ENCODE measurements around the gene TRIM17. TPM values are rescaled to one million over a fixed set of nuclear protein-coding genes. Genes with fewer than 3 reads are reported as not detected.

Gene TRIM17
- total RNA-seq, 1 donor from 2014 or later, result 6.1 TPM

DNA sequence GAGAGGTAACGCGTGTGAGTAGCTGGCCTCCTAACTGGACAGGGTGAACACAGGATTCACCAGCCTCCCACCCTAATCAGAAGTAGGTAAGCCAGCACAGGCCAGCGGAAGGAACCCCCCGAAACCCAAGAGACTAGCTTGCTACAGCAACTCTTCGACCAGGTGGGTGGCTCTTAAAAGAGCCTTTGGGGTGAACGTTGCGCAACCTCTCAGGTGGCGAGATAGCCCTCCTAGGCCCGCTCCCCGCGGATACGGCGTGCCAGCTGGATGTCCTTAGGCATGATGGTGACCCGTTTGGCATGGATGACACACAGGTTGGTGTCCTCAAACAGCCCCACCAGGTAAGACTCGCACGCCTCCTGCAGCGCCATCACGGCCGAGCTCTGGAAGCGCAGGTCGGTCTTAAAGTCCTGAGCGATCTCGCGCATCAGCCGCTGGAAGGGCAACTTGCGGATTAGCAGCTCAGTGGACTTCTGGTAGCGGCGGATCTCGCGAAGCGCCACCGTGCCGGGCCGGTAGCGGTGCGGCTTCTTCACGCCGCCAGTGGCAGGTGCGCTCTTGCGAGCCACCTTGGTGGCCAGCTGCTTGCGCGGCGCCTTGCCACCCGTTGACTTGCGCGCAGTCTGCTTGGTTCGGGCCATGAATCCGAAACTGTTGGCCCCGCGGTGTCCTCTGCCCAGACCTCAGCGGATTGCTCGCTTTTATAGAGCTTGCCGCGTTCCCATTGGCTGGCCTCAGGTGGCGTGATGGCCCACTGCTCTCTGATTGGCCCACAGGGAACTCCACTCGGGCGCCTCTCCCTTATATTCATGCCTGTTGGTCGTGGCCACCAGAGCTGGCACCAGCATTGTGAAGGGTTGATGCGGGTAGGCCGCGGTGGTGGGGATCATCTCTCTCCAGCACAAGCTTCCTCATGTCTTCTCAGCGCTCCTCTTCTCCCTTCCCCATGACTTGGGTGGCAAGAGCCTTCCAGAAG lies 8.3 kb upstream of the TRIM17 start:
- no peak for DNase-seq (ENCODE audit: low read depth)
- TF ChIP-seq, protein P1, sequence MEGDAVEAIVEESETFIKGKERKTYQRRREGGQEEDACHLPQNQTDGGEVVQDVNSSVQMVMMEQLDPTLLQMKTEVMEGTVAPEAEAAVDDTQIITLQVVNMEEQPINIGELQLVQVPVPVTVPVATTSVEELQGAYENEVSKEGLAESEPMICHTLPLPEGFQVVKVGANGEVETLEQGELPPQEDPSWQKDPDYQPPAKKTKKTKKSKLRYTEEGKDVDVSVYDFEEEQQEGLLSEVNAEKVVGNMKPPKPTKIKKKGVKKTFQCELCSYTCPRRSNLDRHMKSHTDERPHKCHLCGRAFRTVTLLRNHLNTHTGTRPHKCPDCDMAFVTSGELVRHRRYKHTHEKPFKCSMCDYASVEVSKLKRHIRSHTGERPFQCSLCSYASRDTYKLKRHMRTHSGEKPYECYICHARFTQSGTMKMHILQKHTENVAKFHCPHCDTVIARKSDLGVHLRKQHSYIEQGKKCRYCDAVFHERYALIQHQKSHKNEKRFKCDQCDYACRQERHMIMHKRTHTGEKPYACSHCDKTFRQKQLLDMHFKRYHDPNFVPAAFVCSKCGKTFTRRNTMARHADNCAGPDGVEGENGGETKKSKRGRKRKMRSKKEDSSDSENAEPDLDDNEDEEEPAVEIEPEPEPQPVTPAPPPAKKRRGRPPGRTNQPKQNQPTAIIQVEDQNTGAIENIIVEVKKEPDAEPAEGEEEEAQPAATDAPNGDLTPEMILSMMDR (IDR thresholded peaks at IDR 0.05; ENCODE audit: insufficient read depth, low read length, poor library complexity, severe bottlenecking), result no peak
- Histone ChIP-seq H3K36me3 (ENCODE audit: control insufficient read depth, insufficient read depth, low read length) (no peaks in the 10 kb centered on the region), H3K4me3 (ENCODE audit: low read depth, low read length) (no peak overlapping the region), H3K27me3 (ENCODE audit: control insufficient read depth, insufficient read depth, low read length) (peaks cover 2% of the 10 kb centered on the region)

DNA sequence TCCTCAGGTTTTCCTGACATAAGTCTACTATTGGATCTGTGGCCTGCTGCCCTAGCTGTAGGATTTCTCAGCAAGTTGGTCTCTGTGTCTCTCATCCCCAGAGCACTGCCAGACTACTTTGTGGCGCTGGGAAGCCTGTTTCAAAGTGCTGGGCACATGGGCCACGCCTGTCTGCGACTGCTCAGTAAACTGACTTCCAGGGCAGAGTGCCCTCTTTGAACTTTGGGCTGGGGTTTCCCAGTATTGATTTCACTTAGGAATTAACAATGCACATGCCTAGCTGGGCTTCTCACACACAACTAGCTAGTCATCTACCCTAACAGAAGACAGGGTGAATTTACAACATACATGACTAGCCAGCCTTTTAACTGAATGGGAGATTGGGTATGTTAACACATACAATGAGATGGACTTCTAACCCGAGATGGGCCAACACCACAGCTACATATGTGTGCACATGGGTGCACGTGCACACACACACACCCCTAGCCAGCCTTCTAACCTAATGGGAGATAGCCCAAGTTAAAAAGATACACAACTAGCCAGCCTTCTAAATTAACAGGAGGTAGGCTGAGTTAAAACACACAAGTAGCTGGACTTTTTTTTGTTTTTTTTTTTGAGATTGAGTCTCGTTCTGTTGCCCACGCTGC lies 6.9 kb upstream of the TRIM17 start:
- no peak for DNase-seq (ENCODE audit: low read depth)
- Histone ChIP-seq H3K4me3 (ENCODE audit: low read depth, low read length) (no peak overlapping the region), H3K27me3 (ENCODE audit: control insufficient read depth, insufficient read depth, low read length) (no peaks in the 10 kb centered on the region), H3K36me3 (ENCODE audit: control insufficient read depth, insufficient read depth, low read length) (no peaks in the 10 kb centered on the region)
- TF ChIP-seq, protein P1 (IDR thresholded peaks at IDR 0.05; ENCODE audit: insufficient read depth, low read length, poor library complexity, severe bottlenecking), result no peak

DNA sequence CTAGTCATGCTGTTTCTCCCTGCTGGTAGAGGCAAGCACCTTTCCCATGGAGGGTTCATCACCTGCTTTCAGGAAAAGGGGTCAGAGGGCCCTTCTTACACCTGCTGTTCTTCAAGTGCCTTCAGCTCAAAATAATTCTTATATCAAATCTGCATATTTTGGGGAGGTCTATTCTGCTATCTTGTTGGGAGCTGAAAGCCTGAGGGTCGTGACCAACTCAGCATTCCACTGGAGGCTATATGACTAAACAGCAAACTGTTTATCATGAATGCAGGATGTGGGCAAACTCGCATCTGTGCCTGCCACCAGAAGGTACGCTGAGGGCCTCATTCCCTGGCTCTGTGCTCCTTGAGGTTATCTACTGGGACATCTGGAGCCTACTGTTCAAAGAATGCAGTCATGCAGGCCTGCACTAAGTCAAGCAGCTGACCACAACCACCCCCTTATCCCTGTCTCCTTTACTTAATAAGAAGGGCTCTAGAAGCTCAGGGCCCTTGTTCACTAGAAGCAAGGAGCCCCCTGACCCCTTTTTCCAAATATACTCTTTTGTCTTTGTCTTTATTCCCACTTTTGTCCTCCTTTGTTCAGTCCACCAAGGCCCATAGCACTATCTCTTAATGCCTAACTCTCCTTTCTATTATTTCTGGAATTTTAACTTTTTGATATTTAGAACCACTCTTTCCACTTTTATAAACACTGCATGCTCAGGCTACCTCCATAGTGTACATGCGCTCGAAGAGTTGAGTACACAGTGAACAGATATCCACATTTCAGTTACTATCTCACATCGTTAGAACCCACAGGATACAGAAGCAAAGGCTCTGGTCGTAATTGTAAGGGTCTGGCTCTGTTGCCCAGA lies 4.5 kb upstream of the TRIM17 start:
- H3K4me3 ChIP-seq (ENCODE audit: low read depth, low read length), result no peak overlapping the region
- DNase-seq (ENCODE audit: low read depth), result no peak
- H3K36me3 ChIP-seq (ENCODE audit: control insufficient read depth, insufficient read depth, low read length), result no peaks in the 10 kb centered on the region
- TF ChIP-seq, protein P1 (IDR thresholded peaks at IDR 0.05; ENCODE audit: insufficient read depth, low read length, poor library complexity, severe bottlenecking), result no peak
- H3K27me3 ChIP-seq (ENCODE audit: control insufficient read depth, insufficient read depth, low read length), result peaks cover 2% of the 10 kb centered on the region

DNA sequence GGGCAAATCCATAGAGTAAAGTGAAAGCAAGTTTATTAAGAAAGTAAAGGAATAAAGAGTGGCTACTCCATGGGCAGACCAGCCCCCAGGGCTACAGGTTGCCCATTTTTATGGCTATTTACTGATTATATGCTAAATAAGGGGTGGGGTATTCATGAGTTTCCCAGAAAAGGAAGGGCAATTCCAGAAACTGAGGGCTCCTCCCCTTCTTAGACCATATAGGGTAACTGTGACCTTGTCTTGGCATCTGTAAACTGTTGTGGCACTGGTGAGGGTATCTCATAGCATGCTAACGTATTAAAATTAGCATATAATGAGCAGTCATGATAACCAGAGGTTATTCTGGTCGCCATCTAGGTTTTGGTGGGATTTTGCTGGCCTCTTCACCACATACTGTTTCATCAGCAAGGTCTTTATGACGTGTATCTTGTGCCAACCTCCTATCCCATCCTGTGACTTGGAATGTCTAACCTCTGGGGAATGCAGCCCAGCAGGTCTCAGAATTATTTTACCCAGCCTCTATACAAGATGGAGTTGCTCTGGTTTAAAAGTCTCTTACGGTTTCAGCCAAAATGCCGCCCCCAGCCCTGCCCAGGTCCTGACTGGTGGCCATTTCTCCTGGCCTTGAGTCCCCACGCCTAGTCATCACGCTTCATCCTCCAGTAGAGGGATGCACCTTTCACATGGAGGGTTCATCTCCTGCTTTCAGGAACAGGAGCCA lies 982 bp upstream of the TRIM17 start:
- Histone ChIP-seq H3K36me3 (ENCODE audit: control insufficient read depth, insufficient read depth, low read length) (no peaks in the 10 kb centered on the region), H3K27me3 (ENCODE audit: control insufficient read depth, insufficient read depth, low read length) (peaks cover 6% of the 10 kb centered on the region), H3K4me3 (ENCODE audit: low read depth, low read length) (no peak overlapping the region)
- TF ChIP-seq, protein P1 (IDR thresholded peaks at IDR 0.05; ENCODE audit: insufficient read depth, low read length, poor library complexity, severe bottlenecking), result no peak
- no peak for DNase-seq (ENCODE audit: low read depth)

DNA sequence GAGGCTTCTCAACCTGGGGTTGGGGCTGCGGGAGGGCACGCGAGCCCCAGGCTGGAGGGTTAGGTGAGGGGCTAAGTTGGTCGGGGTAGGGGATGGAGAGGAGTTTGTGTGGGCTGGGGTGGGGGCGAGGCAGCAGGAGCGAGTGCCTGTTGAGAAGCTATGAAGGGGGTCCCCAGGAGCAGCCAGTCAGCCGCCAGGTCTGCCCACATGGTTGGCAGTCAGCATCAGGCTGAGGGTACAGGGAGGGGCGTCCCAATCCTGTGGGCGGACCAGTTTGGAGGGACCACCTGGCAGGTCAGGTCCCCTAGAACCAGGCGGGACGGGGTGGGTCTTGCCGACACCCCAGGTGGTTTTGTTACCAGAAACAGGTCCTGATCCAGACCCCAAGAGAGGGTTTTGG lies 400 bp upstream of the TRIM17 start:
- Histone ChIP-seq H3K27me3 (ENCODE audit: control insufficient read depth, insufficient read depth, low read length) (peaks cover 6% of the 10 kb centered on the region), H3K4me3 (ENCODE audit: low read depth, low read length) (peak overlapping the region; percentile 44), H3K36me3 (ENCODE audit: control insufficient read depth, insufficient read depth, low read length) (no peaks in the 10 kb centered on the region)
- TF ChIP-seq, protein P1 (IDR thresholded peaks at IDR 0.05; ENCODE audit: insufficient read depth, low read length, poor library complexity, severe bottlenecking), result no peak
- no peak for DNase-seq (ENCODE audit: low read depth)

Measured in kidney epithelial cell (primary cell).